Panc1 (cell line): ENCODE results near the gene UBE2E1. TPM values are rescaled to one million over a fixed set of nuclear protein-coding genes. Genes with fewer than 3 reads are reported as not detected.

Source experiments
- ATAC-seq: fragments of 200-7000 bp; cut with Tn5 transposase; 2 replicates; pipeline ENCODE4 v1.9.1; 2020; ENCODE audit warnings: mild to moderate bottlenecking, moderate library complexity
- BruUV-seq: library from RNA; stranded (reverse); fragments of 400-500 nt; replicated peaks from 2 replicates; lab custom pipeline; 2021; lab: Mats Ljungman, UMichigan
- CTCF ChIA-PET: fragments of 300-600 bp; sonication (Branson Sonifier 250); formaldehyde crosslinking; loops from one replicate; lab custom pipeline; 2022; ENCODE audit warnings: antibody characterized with exemption; lab: Charles Lee
- POLR2A ChIA-PET: fragments of 300-600 bp; sonication (Branson Sonifier 250); formaldehyde crosslinking; loops from one replicate; lab custom pipeline; 2022; ENCODE audit warnings: antibody characterized with exemption; lab: Charles Lee
- DNase-seq: peaks from one replicate; pipeline ENCODE4 v3.0.0-alpha.2; 2010; ENCODE audit warnings: low read depth, low spot score
- H3K27ac ChIP-seq: 2 replicates; pipeline ENCODE4 v1.5.1; 2011; ENCODE audit warnings: mild to moderate bottlenecking, low read length, inconsistent platforms
- H3K27me3 ChIP-seq: fragments of 200-500 bp; sonication (Bioruptor generic); 2 replicates; pipeline ENCODE4 v1.6.0; 2014; ENCODE audit warnings: low read length, inconsistent platforms; ENCODE audit not compliant: control insufficient read depth, insufficient read depth
- H3K36me3 ChIP-seq: fragments of 200-500 bp; sonication (Bioruptor generic); 2 replicates; pipeline ENCODE4 v1.5.1; 2014; ENCODE audit warnings: inconsistent platforms, mild to moderate bottlenecking, low read length, moderate library complexity; ENCODE audit not compliant: control insufficient read depth, insufficient read depth
- H3K4me1 ChIP-seq: 2 replicates; pipeline ENCODE4 v1.5.1; 2011; ENCODE audit warnings: inconsistent platforms, mild to moderate bottlenecking, low read length, moderate library complexity; ENCODE audit not compliant: control insufficient read depth, insufficient read depth
- H3K4me3 ChIP-seq, 2 experiments: 2 replicates each; pipeline ENCODE4 v1.5.1; 2011 to 2012; ENCODE audit warnings: low read depth in 2 of 2, low read length in 2 of 2, mild to moderate bottlenecking in 2 of 2, inconsistent platforms in 1 of 2, moderate library complexity in 1 of 2
- H3K9me3 ChIP-seq: fragments of 200-500 bp; sonication (Bioruptor generic); 2 replicates; pipeline ENCODE4 v1.5.1; 2014; ENCODE audit warnings: low read depth, mild to moderate bottlenecking, inconsistent platforms, low read length, moderate library complexity; ENCODE audit not compliant: control insufficient read depth, insufficient read depth
- POLR2AphosphoS5 ChIP-seq: IDR thresholded peaks from 2 replicates; pipeline ENCODE4 v1.6.1; 2012; ENCODE audit warnings: mild to moderate bottlenecking, low read depth, low read length, moderate library complexity
- SIN3A ChIP-seq: IDR thresholded peaks from 2 replicates; pipeline ENCODE4 v1.6.1; 2012; ENCODE audit warnings: low read depth, mild to moderate bottlenecking, low read length, moderate library complexity, borderline replicate concordance; ENCODE audit not compliant: insufficient read depth
- TCF7L2 ChIP-seq: IDR thresholded peaks from 2 replicates; pipeline ENCODE4 v1.6.1; 2011; ENCODE audit warnings: mild to moderate bottlenecking, low read depth, low read length, inconsistent platforms
- in situ Hi-C: cut with HindIII; loops from 2 replicates; pipeline ENCODE4 v1.10.0; 2016; ENCODE audit warnings: low sequenced_read_pairs, low pct_unique_long_range_greater_than_20kb
- intact Hi-C: fragments of 100-400 bp; cut with micrococcal nuclease; formaldehyde crosslinking; loops from one replicate; pipeline ENCODE4 v1.10.0; 2022; ENCODE audit not compliant: unreplicated experiment
- total RNA-seq: library from RNA; stranded (reverse); gene quantifications from one replicate; pipeline ENCODE4 v1.2.1, GENCODE V29; 2021; ENCODE audit not compliant: unreplicated experiment
- TF ChIP-seq, protein P1 (sequence below): fragments of 450-650 bp; IDR thresholded peaks from 2 replicates; pipeline ENCODE4 v1.5.1; 2017; ENCODE audit warnings: mild to moderate bottlenecking
- TF ChIP-seq, protein P2 (sequence below), 2 experiments: IDR thresholded peaks; 2 replicates each; pipeline ENCODE4 v1.6.1; 2011 to 2012; ENCODE audit warnings: low read depth in 2 of 2, control low read depth in 1 of 2, low read length in 1 of 2, mild to moderate bottlenecking in 1 of 2, moderate library complexity in 1 of 2; ENCODE audit not compliant: insufficient read depth in 1 of 2

Gene UBE2E1
- total RNA-seq, 1 experiment from 2014 or later = 127 TPM

DNA sequence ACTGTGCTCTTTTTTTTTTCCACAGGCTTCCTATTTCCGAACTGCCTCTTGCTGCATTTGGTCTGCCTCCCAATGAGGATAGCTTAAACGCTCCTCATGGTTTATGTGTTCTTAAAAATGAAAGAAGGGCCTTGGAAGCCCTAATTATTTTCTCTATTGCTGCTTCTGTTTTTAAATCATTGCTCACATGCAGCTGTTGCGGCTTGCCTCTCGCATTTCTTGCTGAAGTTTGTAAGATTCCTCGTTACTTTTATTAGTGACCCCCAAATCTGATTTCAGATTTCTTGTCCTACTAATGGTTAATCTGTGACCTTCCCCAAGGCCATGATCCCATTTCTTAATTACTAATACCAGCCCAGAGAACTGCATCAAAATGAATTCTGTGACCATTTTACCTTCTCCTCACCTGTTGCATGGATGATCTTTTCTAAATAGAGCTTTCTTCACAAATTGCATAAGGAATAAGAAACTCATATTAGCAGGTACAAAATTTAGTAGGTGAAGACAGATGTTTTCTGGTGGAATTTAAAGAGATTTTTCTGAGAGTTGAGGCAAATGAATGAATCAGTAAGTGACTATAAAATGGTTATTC lies 1.8 kb downstream of the UBE2E1 start:
- no TSS peak for BruUV-seq
- DNase-seq (no peak), ATAC-seq (no peak)

GRCh38 chr3:23808525-23808924 lies 2.8 kb downstream of the UBE2E1 start:
- Histone ChIP-seq H3K27me3 (no peaks in the 10 kb centered on the region), H3K4me3 (peak overlapping the region; percentile 63 to 73), H3K9me3 (no peaks in the 10 kb centered on the region), H3K36me3 (peaks cover 8% of the 10 kb centered on the region; the same call in 1 of the 2 replicates), H3K4me1 (peaks cover 39% of the 10 kb centered on the region), H3K27ac (peak overlapping the region; percentile 96)
- TF ChIP-seq POLR2AphosphoS5 = no peak
- no peak for TF ChIP-seq TCF7L2
- TF ChIP-seq, protein P1, sequence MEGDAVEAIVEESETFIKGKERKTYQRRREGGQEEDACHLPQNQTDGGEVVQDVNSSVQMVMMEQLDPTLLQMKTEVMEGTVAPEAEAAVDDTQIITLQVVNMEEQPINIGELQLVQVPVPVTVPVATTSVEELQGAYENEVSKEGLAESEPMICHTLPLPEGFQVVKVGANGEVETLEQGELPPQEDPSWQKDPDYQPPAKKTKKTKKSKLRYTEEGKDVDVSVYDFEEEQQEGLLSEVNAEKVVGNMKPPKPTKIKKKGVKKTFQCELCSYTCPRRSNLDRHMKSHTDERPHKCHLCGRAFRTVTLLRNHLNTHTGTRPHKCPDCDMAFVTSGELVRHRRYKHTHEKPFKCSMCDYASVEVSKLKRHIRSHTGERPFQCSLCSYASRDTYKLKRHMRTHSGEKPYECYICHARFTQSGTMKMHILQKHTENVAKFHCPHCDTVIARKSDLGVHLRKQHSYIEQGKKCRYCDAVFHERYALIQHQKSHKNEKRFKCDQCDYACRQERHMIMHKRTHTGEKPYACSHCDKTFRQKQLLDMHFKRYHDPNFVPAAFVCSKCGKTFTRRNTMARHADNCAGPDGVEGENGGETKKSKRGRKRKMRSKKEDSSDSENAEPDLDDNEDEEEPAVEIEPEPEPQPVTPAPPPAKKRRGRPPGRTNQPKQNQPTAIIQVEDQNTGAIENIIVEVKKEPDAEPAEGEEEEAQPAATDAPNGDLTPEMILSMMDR = no peak
- no peak for TF ChIP-seq SIN3A
- TF ChIP-seq, protein P2, sequence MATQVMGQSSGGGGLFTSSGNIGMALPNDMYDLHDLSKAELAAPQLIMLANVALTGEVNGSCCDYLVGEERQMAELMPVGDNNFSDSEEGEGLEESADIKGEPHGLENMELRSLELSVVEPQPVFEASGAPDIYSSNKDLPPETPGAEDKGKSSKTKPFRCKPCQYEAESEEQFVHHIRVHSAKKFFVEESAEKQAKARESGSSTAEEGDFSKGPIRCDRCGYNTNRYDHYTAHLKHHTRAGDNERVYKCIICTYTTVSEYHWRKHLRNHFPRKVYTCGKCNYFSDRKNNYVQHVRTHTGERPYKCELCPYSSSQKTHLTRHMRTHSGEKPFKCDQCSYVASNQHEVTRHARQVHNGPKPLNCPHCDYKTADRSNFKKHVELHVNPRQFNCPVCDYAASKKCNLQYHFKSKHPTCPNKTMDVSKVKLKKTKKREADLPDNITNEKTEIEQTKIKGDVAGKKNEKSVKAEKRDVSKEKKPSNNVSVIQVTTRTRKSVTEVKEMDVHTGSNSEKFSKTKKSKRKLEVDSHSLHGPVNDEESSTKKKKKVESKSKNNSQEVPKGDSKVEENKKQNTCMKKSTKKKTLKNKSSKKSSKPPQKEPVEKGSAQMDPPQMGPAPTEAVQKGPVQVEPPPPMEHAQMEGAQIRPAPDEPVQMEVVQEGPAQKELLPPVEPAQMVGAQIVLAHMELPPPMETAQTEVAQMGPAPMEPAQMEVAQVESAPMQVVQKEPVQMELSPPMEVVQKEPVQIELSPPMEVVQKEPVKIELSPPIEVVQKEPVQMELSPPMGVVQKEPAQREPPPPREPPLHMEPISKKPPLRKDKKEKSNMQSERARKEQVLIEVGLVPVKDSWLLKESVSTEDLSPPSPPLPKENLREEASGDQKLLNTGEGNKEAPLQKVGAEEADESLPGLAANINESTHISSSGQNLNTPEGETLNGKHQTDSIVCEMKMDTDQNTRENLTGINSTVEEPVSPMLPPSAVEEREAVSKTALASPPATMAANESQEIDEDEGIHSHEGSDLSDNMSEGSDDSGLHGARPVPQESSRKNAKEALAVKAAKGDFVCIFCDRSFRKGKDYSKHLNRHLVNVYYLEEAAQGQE (IDR thresholded peaks at IDR 0.05; ENCODE audit: insufficient read depth in 1 of 2, low read depth in 2 of 2, low read length in 1 of 2) = no peak
- in situ Hi-C loops (no loop called here), intact Hi-C loops (loop anchor here (10.0 kb wide), 1 partner anchor 144 kb away; no protein-coding TSS in a partner anchor)
- ChIA-PET POLR2A (interaction anchor here (0.6 kb wide), 1 partner anchor 9 kb away, joined by 3 read pairs; no protein-coding TSS in a partner anchor), CTCF (no interaction called here)
- ATAC-seq = no peak
- BruUV-seq = no TSS peak
- DNase-seq = no peak

More for the DNA sequence above, 1.8 kb downstream of the UBE2E1 start:
- intact Hi-C loops (loop anchor here (10.0 kb wide), 1 partner anchor 143 kb away; no protein-coding TSS in a partner anchor), in situ Hi-C loops (no loop called here)
- Histone ChIP-seq H3K27ac (peak overlapping the region; percentile 96), H3K9me3 (no peaks in the 10 kb centered on the region), H3K36me3 (peaks cover 8% of the 10 kb centered on the region; the same call in 1 of the 2 replicates), H3K4me3 (peak overlapping the region; percentile 63 to 73), H3K27me3 (no peaks in the 10 kb centered on the region), H3K4me1 (peaks cover 36% of the 10 kb centered on the region)
- ChIA-PET POLR2A (no interaction called here), CTCF (no interaction called here)
- TF ChIP-seq, protein P2 (IDR thresholded peaks at IDR 0.05; ENCODE audit: insufficient read depth in 1 of 2, low read depth in 2 of 2, low read length in 1 of 2) = no peak
- TF ChIP-seq, protein P1 = no peak
- no peak for TF ChIP-seq TCF7L2
- TF ChIP-seq POLR2AphosphoS5 = no peak
- no peak for TF ChIP-seq SIN3A
